GM21423 (cell line): ENCODE results near the gene INF2.

ENCODE experiments used
- ATAC-seq: cut with Tn5 transposase; IDR thresholded peaks from one replicate; pipeline ENCODE4 v1.9.1; 2021; ENCODE audit warnings: mild to moderate bottlenecking, moderate library complexity; ENCODE audit not compliant: unreplicated experiment

INF2 gene

GRCh38 chr14:104732931-104733681, 43.7 kb downstream of the INF2 start:
- no peak for ATAC-seq

- ATAC-seq, result no peak
Observed at GRCh38 chr14:104734051-104734587, 44.7 kb downstream of the INF2 start.

GRCh38 chr14:104734601-104734990, 45.2 kb downstream of the INF2 start:
- no peak for ATAC-seq

GRCh38 chr14:104734991-104735779, 45.8 kb downstream of the INF2 start:
- ATAC-seq, result no peak

- no peak for ATAC-seq
Observed at GRCh38 chr14:104735830-104736642, 46.6 kb downstream of the INF2 start.

GRCh38 chr14:104738375-104739019, 49.1 kb downstream of the INF2 start:
- no peak for ATAC-seq

GRCh38 chr14:104739026-104739425, 49.6 kb downstream of the INF2 start:
- ATAC-seq, result no peak

GRCh38 chr14:104739546-104740516, 50.4 kb downstream of the INF2 start:
- ATAC-seq, result no peak

- no peak for ATAC-seq
Observed at GRCh38 chr14:104741108-104741802, 51.8 kb downstream of the INF2 start.

GRCh38 chr14:104741803-104742251, 52.4 kb downstream of the INF2 start:
- ATAC-seq, result no peak

- ATAC-seq, result no peak
Observed at GRCh38 chr14:104742586-104743455, 53.4 kb downstream of the INF2 start.

- no peak for ATAC-seq
Observed at GRCh38 chr14:104743461-104744380, 54.3 kb downstream of the INF2 start.

GRCh38 chr14:104744484-104744883, 55.1 kb downstream of the INF2 start:
- no peak for ATAC-seq

GRCh38 chr14:104745431-104745830, 56.0 kb downstream of the INF2 start:
- no peak for ATAC-seq

- no peak for ATAC-seq
Observed at GRCh38 chr14:104746071-104746545, 56.7 kb downstream of the INF2 start.

GRCh38 chr14:104746934-104747481, 57.6 kb downstream of the INF2 start:
- ATAC-seq, result no peak
